K562 (cell line): Measurements from ENCODE around the gene GRIK1. TPM values are rescaled to one million over a fixed set of nuclear protein-coding genes. Genes with fewer than 3 reads are reported as not detected.

Experiments used
- ATAC-seq: fragments of 200-7000 bp; cut with Tn5 transposase; 3 replicates; pipeline ENCODE4 v1.9.1; 2020; ENCODE audit warnings: moderate library complexity
- BruUV-seq: library from RNA; stranded (reverse); fragments of 400-500 nt; replicated peaks from 2 replicates; lab custom pipeline; 2021; lab: Mats Ljungman, UMichigan
- CTCF ChIA-PET: fragments of 300-600 bp; formaldehyde crosslinking; extraction: SDS; loops from one replicate; lab custom pipeline; 2021; ENCODE audit warnings: low intra/inter-chr PET ratio; lab: Yijun Ruan, JAX
- POLR2A ChIA-PET: fragments of 300-600, 350-650 bp; sonication (Branson Sonifier 250); formaldehyde crosslinking; extraction: SDS; loops from one replicate; lab custom pipeline; 2021; ENCODE audit warnings: antibody characterized with exemption, inconsistent platforms; lab: Yijun Ruan, JAX
- DNase-seq, 4 experiments: peaks; one replicate each; pipeline versions ENCODE4 v3.0.0 to v3.0.0-alpha.2; 2011 to 2018; ENCODE audit warnings: low spot score in 3 of 4, mixed read lengths in 3 of 4; ENCODE audit errors: extremely low read depth in 1 of 4
- FAIRE-seq: peaks from 2 replicates; lab custom pipeline; 2011; peaks lifted over from hg19 to GRCh38; lab: Jason Lieb, UNC
- H2AFZ ChIP-seq: 2 replicates; pipeline ENCODE4 v1.6.0; 2011; ENCODE audit warnings: low read depth, low read length, control low read depth, inconsistent platforms
- H3K27ac ChIP-seq: fragments of 200-600 bp; 3 replicates; pipeline ENCODE4 v1.8.0; 2011; ENCODE audit warnings: low read depth, mild to moderate bottlenecking, control low read depth, inconsistent platforms, low read length, moderate library complexity, mixed read lengths; ENCODE audit errors: extremely low read depth
- H3K27me3 ChIP-seq, 2 experiments: fragments of 300-600 bp in 1 of 2; 2 replicates in 1 of 2; 3 replicates in 1 of 2; pipeline versions ENCODE4 v1.6.0 to v1.8.0; 2011; ENCODE audit warnings: inconsistent platforms in 2 of 2, low read length in 2 of 2, mild to moderate bottlenecking in 1 of 2, mixed read lengths in 1 of 2, moderate library complexity in 1 of 2; ENCODE audit not compliant: control insufficient read depth in 2 of 2, insufficient read depth in 2 of 2
- H3K36me3 ChIP-seq: fragments of 300-600 bp; 3 replicates; pipeline ENCODE4 v1.8.0; 2011; ENCODE audit warnings: mild to moderate bottlenecking, low read length, inconsistent platforms; ENCODE audit not compliant: control insufficient read depth, insufficient read depth
- H3K4me1 ChIP-seq, 2 experiments: fragments of 200-600 bp in 1 of 2; replicated peaks in 1 of 2; 2 replicates in 1 of 2; 3 replicates in 1 of 2; pipeline versions ENCODE4 v1.5.1 to v1.8.0; 2011; ENCODE audit warnings: inconsistent platforms in 2 of 2, low read length in 2 of 2, mild to moderate bottlenecking in 1 of 2, mixed read lengths in 1 of 2, moderate library complexity in 1 of 2; ENCODE audit not compliant: control insufficient read depth in 2 of 2, insufficient read depth in 2 of 2
- H3K4me2 ChIP-seq: 2 replicates; pipeline ENCODE4 v1.6.1; 2011; ENCODE audit warnings: low read length, control low read depth, inconsistent platforms, mixed read lengths; ENCODE audit not compliant: insufficient read depth
- H3K4me3 ChIP-seq: fragments of 200-600 bp; sonication (generic), shearing (Covaris generic); 2 replicates; pipeline ENCODE4 v1.5.1; 2016; ENCODE audit warnings: control low read depth, inconsistent platforms
- H3K79me2 ChIP-seq: fragments of 200-600 bp; 3 replicates; pipeline ENCODE4 v1.8.0; 2011; ENCODE audit warnings: low read length, inconsistent platforms; ENCODE audit not compliant: control insufficient read depth, insufficient read depth
- H3K9ac ChIP-seq, 2 experiments: 2 replicates each; pipeline versions ENCODE4 v1.6.0 to v1.6.1; 2011; ENCODE audit warnings: low read depth in 2 of 2, low read length in 2 of 2, control low read depth in 1 of 2, inconsistent platforms in 1 of 2, mild to moderate bottlenecking in 1 of 2, mixed read lengths in 1 of 2; ENCODE audit not compliant: insufficient read depth in 1 of 2
- H3K9me1 ChIP-seq: one replicate; pipeline ENCODE4 v1.6.0; 2011; ENCODE audit warnings: inconsistent platforms, mild to moderate bottlenecking, low read length, moderate library complexity; ENCODE audit not compliant: control insufficient read depth, insufficient read depth
- H3K9me3 ChIP-seq: replicated peaks from 2 replicates; pipeline ENCODE4 v1.5.1; 2011; ENCODE audit warnings: low read depth, low read length, inconsistent platforms; ENCODE audit not compliant: control insufficient read depth, insufficient read depth
- H4K20me1 ChIP-seq: replicated peaks from 2 replicates; pipeline ENCODE4 v1.6.1; 2011; ENCODE audit warnings: low read length, inconsistent platforms, mixed read lengths; ENCODE audit not compliant: control insufficient read depth, insufficient read depth
- BMI1 ChIP-seq: fragments of 150-350 bp; IDR thresholded peaks from 2 replicates; pipeline ENCODE4 v1.6.1; 2014; ENCODE audit warnings: low read length
- CBFA2T3 ChIP-seq: fragments of 450-650 bp; IDR thresholded peaks from 2 replicates; pipeline ENCODE4 v1.6.1; 2017
- CREB1 ChIP-seq, 2 experiments: sonication (generic) in 1 of 2; formaldehyde crosslinking in 1 of 2; IDR thresholded peaks; 2 replicates each; pipeline versions ENCODE4 v1.6.1 to v1.8.0; 2012 to 2022; ENCODE audit warnings: inconsistent platforms in 1 of 2, mild to moderate bottlenecking in 1 of 2, missing genetic modification reagents in 1 of 2, moderate library complexity in 1 of 2
- ELK3 ChIP-seq: fragments of 450-650 bp; formaldehyde crosslinking; IDR thresholded peaks from 2 replicates; pipeline ENCODE4 v1.4.0; 2020; ENCODE audit warnings: mild to moderate bottlenecking
- ETV6 ChIP-seq, 3 experiments: fragments of 150-350 bp in 1 of 3; sonication (generic) in 1 of 3; formaldehyde crosslinking in 1 of 3; IDR thresholded peaks; 2 replicates each; pipeline versions ENCODE4 v1.6.1 to v1.8.0; 2014 to 2022; ENCODE audit warnings: borderline replicate concordance in 2 of 3, low read depth in 2 of 3, antibody characterized with exemption in 1 of 3, low read length in 1 of 3, mild to moderate bottlenecking in 1 of 3, missing genetic modification reagents in 1 of 3
- EWSR1 ChIP-seq: fragments of 450-650 bp; IDR thresholded peaks from 2 replicates; pipeline ENCODE4 v1.6.1; 2018; ENCODE audit warnings: borderline replicate concordance, mild to moderate bottlenecking, low read depth, moderate library complexity; ENCODE audit not compliant: partially characterized antibody
- HNRNPLL ChIP-seq: fragments of 200-400 bp; formaldehyde crosslinking; IDR thresholded peaks from 2 replicates; pipeline ENCODE4 v1.6.1; 2017; ENCODE audit warnings: low read length, low read depth, mild to moderate bottlenecking; ENCODE audit not compliant: poor library complexity, severe bottlenecking
- MEIS2 ChIP-seq: fragments of 450-650 bp; IDR thresholded peaks from 2 replicates; pipeline ENCODE4 v1.6.1; 2014; ENCODE audit warnings: mild to moderate bottlenecking; ENCODE audit not compliant: partially characterized antibody
- NCOR1 ChIP-seq: fragments of 450-650 bp; IDR thresholded peaks from 2 replicates; pipeline ENCODE4 v1.6.1; 2016; ENCODE audit warnings: mild to moderate bottlenecking, moderate library complexity
- NFXL1 ChIP-seq: fragments of 450-650 bp; formaldehyde crosslinking; IDR thresholded peaks from 2 replicates; pipeline ENCODE4 v1.4.0; 2021; ENCODE audit warnings: mild to moderate bottlenecking
- PHF20 ChIP-seq: fragments of 450-650 bp; IDR thresholded peaks from 2 replicates; pipeline ENCODE4 v1.6.1; 2018; ENCODE audit not compliant: partially characterized antibody
- PHF8 ChIP-seq: fragments of 200-600 bp; sonication (generic); IDR thresholded peaks from 2 replicates; pipeline ENCODE4 v1.6.1; 2012; ENCODE audit warnings: mixed run types, mild to moderate bottlenecking, inconsistent platforms, low read length, moderate library complexity, borderline replicate concordance
- SMARCA5 ChIP-seq: fragments of 450-650 bp; IDR thresholded peaks from 2 replicates; pipeline ENCODE4 v1.6.1; 2016
- TCF3 ChIP-seq: sonication (generic); formaldehyde crosslinking; IDR thresholded peaks from 2 replicates; pipeline ENCODE4 v1.4.0; 2020; ENCODE audit warnings: mild to moderate bottlenecking, missing genetic modification reagents
- ZNF146 ChIP-seq: IDR thresholded peaks from one replicate; pipeline ENCODE4 v1.6.1; 2018; ENCODE audit warnings: missing compliant biosample characterization; ENCODE audit not compliant: unreplicated experiment
- ZNF583 ChIP-seq: fragments of 250-450 bp; sonication (Bioruptor Pico); IDR thresholded peaks from 2 replicates; pipeline ENCODE4 v1.4.0; 2020
- WGBS: fragments of 100-300 bp; shearing (Covaris generic); methylation state at CpG from one replicate; pipeline ENCODE4 v1.1.6; 2016; ENCODE audit warnings: low coverage, mixed read lengths; ENCODE audit not compliant: insufficient coverage; ENCODE audit errors: missing lambda C conversion rate; 5-methylcytosine and 5-hydroxymethylcytosine counted together
- in situ Hi-C: fragments of 300-500 bp; cut with MboI; formaldehyde crosslinking; loops from 4 replicates; pipeline ENCODE4 v1.15.0; 2018; ENCODE audit warnings: inconsistent platforms, mixed read lengths
- intact Hi-C: fragments of 100-400 bp; cut with micrococcal nuclease; formaldehyde crosslinking; loops from 2 replicates; pipeline ENCODE4 v1.14.2; 2022
- polyA plus RNA-seq, 8 experiments: library from polyadenylated mRNA; depleted of rRNA in 4 of 8; stranded (reverse) in 5 of 8; unstranded in 3 of 8; fragments of >200 nt; fragmentation: Nextera tagmentation in 2 of 8; fragmentation: Illumina TruSeq in 1 of 8; extraction: Ambion mirVana in 2 of 8; extraction: Trizol in 1 of 8; gene quantifications; 2 replicates each; pipeline versions ENCODE4 v1.2.1 to v1.2.3, GENCODE V29; 2011 to 2014; ENCODE audit warnings: inconsistent platforms in 1 of 8, missing spikeins in 1 of 8
- total RNA-seq, 7 experiments: library from RNA; depleted of rRNA in 6 of 7; stranded (reverse); fragments of >200 nt in 6 of 7; fragmentation: Illumina TruSeq in 2 of 7; extraction: Trizol in 2 of 7; gene quantifications; 2 replicates each; pipeline versions ENCODE4 v1.2.1 to v1.2.3, GENCODE V29; 2011 to 2021; ENCODE audit warnings: low replicate concordance in 1 of 7
- TF ChIP-seq, protein P1 (sequence below): IDR thresholded peaks from 2 replicates; pipeline ENCODE4 v1.6.1; 2016; ENCODE audit warnings: missing genetic modification characterization, missing compliant biosample characterization
- TF ChIP-seq, protein P2 (sequence below): sonication (generic); formaldehyde crosslinking; IDR thresholded peaks from 2 replicates; pipeline ENCODE4 v1.8.1; 2023; ENCODE audit warnings: mild to moderate bottlenecking, missing genetic modification reagents

The GRIK1 gene
- total and polyA plus RNA-seq, 9 of the 15 experiments (the other 6 are each of a cell fraction or from before 2014, with no cell fraction given): 0.17 to 2.8 (median 0.53) TPM

DNA sequence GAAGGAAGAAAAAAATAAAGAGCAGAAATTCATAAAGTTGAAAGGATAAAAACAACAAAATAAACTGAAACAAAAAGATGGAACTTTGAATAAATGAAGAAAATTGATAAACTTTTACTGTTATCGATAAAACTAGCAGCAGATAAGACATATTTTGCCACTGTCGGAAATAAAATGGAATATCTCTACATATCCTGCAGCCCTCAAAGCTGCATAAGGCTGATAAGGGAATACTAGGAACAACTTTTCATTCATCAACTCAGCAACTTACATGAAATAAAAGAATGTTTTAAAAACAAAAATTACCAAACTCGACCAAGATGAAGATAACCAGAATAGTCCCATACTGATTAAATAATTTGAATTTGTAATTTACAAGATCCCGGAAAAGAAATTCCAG, 48.0 kb upstream of the GRIK1 start:
- Histone ChIP-seq H3K27me3 (no peaks in the 10 kb centered on the region), H3K36me3 (no peaks in the 10 kb centered on the region), H3K4me3 (no peak overlapping the region), H3K9me1 (no peaks in the 10 kb centered on the region), H3K9ac (no peak overlapping the region), H3K27ac (no peak overlapping the region), H4K20me1 (no peaks in the 10 kb centered on the region), H3K4me1 (no peaks in the 10 kb centered on the region; a peak in 1 of 5 replicates), H2AFZ (no peak overlapping the region), H3K9me3 (no peaks in the 10 kb centered on the region), H3K4me2 (no peak overlapping the region), H3K79me2 (no peaks in the 10 kb centered on the region)
- POLR2A ChIA-PET: no interaction called here
- FAIRE-seq (peak; percentile 35), DNase-seq (peak in 1 of 4 experiments; percentile 32), ATAC-seq (no peak)
- intact Hi-C loops: no loop called here
- CTCF ChIA-PET: no interaction called here
- WGBS: under 1% methylated on average over 4 of the region's 4 CpGs
- no TSS peak for BruUV-seq
- in situ Hi-C loops: no loop called here
- TF ChIP-seq MEIS2: peak; percentile 88
- TF ChIP-seq SMARCA5: no peak
- no peak for TF ChIP-seq BMI1
- TF ChIP-seq HNRNPLL: no peak
- no peak for TF ChIP-seq ZNF583
- peak; percentile 81 for TF ChIP-seq TCF3 (CRISPR knock-in tag)
- no peak for TF ChIP-seq CREB1 (IDR thresholded peaks at IDR 0.05)
- TF ChIP-seq CREB1 (CRISPR knock-in tag; IDR thresholded peaks at IDR 0.05): no peak
- no peak for TF ChIP-seq PHF8
- TF ChIP-seq ELK3 (CRISPR knock-in tag): no peak
- TF ChIP-seq, protein P1, sequence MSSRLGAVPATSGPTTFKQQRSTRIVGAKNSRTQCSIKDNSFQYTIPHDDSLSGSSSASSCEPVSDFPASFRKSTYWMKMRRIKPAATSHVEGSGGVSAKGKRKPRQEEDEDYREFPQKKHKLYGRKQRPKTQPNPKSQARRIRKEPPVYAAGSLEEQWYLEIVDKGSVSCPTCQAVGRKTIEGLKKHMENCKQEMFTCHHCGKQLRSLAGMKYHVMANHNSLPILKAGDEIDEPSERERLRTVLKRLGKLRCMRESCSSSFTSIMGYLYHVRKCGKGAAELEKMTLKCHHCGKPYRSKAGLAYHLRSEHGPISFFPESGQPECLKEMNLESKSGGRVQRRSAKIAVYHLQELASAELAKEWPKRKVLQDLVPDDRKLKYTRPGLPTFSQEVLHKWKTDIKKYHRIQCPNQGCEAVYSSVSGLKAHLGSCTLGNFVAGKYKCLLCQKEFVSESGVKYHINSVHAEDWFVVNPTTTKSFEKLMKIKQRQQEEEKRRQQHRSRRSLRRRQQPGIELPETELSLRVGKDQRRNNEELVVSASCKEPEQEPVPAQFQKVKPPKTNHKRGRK (tag): peak; percentile 14
- no peak for TF ChIP-seq ZNF146 (CRISPR knock-in tag)
- peak; percentile 65 for TF ChIP-seq CBFA2T3
- TF ChIP-seq NCOR1: no peak
- TF ChIP-seq, protein P2, sequence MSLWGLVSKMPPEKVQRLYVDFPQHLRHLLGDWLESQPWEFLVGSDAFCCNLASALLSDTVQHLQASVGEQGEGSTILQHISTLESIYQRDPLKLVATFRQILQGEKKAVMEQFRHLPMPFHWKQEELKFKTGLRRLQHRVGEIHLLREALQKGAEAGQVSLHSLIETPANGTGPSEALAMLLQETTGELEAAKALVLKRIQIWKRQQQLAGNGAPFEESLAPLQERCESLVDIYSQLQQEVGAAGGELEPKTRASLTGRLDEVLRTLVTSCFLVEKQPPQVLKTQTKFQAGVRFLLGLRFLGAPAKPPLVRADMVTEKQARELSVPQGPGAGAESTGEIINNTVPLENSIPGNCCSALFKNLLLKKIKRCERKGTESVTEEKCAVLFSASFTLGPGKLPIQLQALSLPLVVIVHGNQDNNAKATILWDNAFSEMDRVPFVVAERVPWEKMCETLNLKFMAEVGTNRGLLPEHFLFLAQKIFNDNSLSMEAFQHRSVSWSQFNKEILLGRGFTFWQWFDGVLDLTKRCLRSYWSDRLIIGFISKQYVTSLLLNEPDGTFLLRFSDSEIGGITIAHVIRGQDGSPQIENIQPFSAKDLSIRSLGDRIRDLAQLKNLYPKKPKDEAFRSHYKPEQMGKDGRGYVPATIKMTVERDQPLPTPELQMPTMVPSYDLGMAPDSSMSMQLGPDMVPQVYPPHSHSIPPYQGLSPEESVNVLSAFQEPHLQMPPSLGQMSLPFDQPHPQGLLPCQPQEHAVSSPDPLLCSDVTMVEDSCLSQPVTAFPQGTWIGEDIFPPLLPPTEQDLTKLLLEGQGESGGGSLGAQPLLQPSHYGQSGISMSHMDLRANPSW (CRISPR knock-in tag): no peak
- no peak for TF ChIP-seq NFXL1
- no peak for TF ChIP-seq PHF20
- no peak for TF ChIP-seq EWSR1
- TF ChIP-seq ETV6 (IDR thresholded peaks at IDR 0.05; ENCODE audit: borderline replicate concordance in 1 of 2, low read depth in 2 of 2, low read length in 1 of 2): no peak
- no peak for TF ChIP-seq ETV6 (CRISPR knock-in tag; IDR thresholded peaks at IDR 0.05; ENCODE audit: borderline replicate concordance)
